GM18951 (cell line): ENCODE measurements around the gene ATOH8.

Source experiments
- POLR2A ChIP-seq: IDR thresholded peaks from 4 replicates; pipeline ENCODE4 v1.6.1; 2011; ENCODE audit warnings: mild to moderate bottlenecking; ENCODE audit not compliant: insufficient read length, insufficient read depth; ENCODE audit errors: extremely low read depth
- in situ Hi-C: fragments of 300-500 bp; cut with MboI; formaldehyde crosslinking; loops from one replicate; pipeline ENCODE4 v1.12.0; 2022; ENCODE audit warnings: low sequenced_read_pairs, mixed read lengths, inconsistent platforms; ENCODE audit not compliant: unreplicated experiment

ATOH8 gene

GRCh38 chr2:85768713-85769112 lies 14.9 kb downstream of the ATOH8 start:
- in situ Hi-C loops, result no loop called here
- TF ChIP-seq POLR2A, result no peak

GRCh38 chr2:85769236-85769982 lies 15.6 kb downstream of the ATOH8 start:
- TF ChIP-seq POLR2A, result no peak
- in situ Hi-C loops, result no loop called here

GRCh38 chr2:85769983-85770362 lies 16.2 kb downstream of the ATOH8 start:
- no peak for TF ChIP-seq POLR2A

GRCh38 chr2:85770369-85770768 lies 16.6 kb downstream of the ATOH8 start:
- in situ Hi-C loops, result no loop called here
- TF ChIP-seq POLR2A, result no peak

More at GRCh38 chr2:85769983-85770362, 16.2 kb downstream of the ATOH8 start:
- in situ Hi-C loops, result no loop called here

- in situ Hi-C loops, result no loop called here
- TF ChIP-seq POLR2A, result no peak
These were observed 17.1 kb downstream of the ATOH8 start for GRCh38 chr2:85770786-85771409.

- in situ Hi-C loops, result no loop called here
- TF ChIP-seq POLR2A, result no peak
These were observed 17.7 kb downstream of the ATOH8 start for GRCh38 chr2:85771486-85771885.

- no peak for TF ChIP-seq POLR2A
- in situ Hi-C loops, result no loop called here
These were observed 18.4 kb downstream of the ATOH8 start for GRCh38 chr2:85772019-85772745.

GRCh38 chr2:85772841-85773491 lies 19.2 kb downstream of the ATOH8 start:
- in situ Hi-C loops, result no loop called here
- no peak for TF ChIP-seq POLR2A

GRCh38 chr2:85773692-85774091 lies 19.9 kb downstream of the ATOH8 start:
- TF ChIP-seq POLR2A, result no peak
- in situ Hi-C loops, result no loop called here

- TF ChIP-seq POLR2A, result no peak
- in situ Hi-C loops, result no loop called here
These were observed 20.6 kb downstream of the ATOH8 start for GRCh38 chr2:85774126-85774978.

GRCh38 chr2:85775406-85776381 lies 21.9 kb downstream of the ATOH8 start:
- no peak for TF ChIP-seq POLR2A
- in situ Hi-C loops, result no loop called here
